AG08396 (cell line): ENCODE results near the gene ACVR1B.

Source experiments
- DNase-seq: peaks from one replicate; pipeline ENCODE4 v3.0.0; 2012; ENCODE audit warnings: low spot score, mixed read lengths

The ACVR1B gene

GRCh38 chr12:52005218-52005902, 53.9 kb downstream of the ACVR1B start:
- no peak for DNase-seq

GRCh38 chr12:52005903-52006703, 54.6 kb downstream of the ACVR1B start:
- no peak for DNase-seq

- DNase-seq: peak; percentile 96
Measured at GRCh38 chr12:52006726-52007157, 55.2 kb downstream of the ACVR1B start, which contains the start of gene TAMALIN. Gene TAMALIN, plus strand, starts transcription at chr12:52006946. Its CDS starts 74 bp downstream, at chr12:52007020.

DNA sequence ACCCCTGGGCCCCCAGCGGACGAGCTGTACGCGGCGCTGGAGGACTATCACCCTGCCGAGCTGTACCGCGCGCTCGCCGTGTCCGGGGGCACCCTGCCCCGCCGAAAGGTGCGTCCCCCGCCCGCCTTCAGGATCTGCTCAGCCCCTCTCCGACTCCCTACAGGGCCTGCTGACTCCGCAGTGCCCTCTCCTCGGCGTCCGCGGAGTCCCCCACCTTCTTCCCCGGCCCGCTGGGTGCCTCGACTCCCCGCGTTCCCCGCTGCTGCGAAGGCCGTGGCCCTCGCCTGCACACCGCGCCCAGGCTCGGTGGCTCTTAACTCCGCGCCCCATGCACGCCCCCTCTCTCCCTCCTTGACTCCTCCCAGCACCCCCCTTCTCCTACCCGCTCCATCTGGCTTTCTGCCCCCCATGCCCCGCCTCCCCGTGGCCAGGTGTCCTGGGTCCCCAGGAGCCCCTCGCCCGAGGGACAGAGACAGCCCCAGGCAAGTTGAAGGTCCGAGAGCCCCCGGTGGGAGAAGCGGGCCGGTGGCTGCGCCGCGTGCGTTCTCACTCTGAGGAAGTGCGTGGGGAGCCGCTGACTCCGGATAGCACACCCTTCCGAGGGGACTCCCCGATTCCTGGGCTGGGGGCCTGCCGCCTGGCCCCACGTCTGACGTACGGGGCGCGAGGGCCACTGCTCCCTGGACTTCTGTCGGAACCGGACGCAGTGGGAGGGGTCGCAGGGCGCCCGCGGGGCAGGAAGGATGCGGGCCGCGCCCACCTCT, 55.8 kb downstream of the ACVR1B start:
- no peak for DNase-seq

- no peak for DNase-seq
Measured at GRCh38 chr12:52007982-52008510, 56.5 kb downstream of the ACVR1B start.

GRCh38 chr12:52009081-52009751, 57.7 kb downstream of the ACVR1B start:
- DNase-seq: no peak

DNA sequence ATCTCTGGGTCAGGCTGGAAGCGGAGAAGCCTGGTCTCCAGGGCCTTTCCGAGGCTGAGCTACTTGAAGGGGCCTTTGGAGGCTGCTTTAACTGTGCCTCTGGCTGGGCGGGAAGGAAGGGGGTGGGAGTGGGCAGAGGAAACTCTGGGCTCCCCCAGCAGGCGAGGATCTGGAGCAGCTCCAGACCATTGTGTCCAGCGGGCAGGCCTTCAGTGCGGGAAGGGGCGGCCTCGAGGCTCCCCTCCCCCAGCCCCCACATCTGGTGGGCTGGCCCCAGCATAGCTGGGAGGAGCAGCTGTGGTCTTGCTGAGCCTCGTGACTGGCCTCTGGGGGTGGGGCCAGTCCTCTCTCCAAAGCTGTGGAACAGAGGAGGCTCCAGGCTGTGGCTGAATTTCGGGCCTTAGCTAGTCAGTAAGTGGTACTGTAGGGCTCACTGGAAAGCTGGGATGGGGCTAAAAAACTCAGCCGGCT, 58.7 kb downstream of the ACVR1B start:
- peak; percentile 89 for DNase-seq

- DNase-seq: no peak
Measured at GRCh38 chr12:52010692-52011601, 59.4 kb downstream of the ACVR1B start.

DNA sequence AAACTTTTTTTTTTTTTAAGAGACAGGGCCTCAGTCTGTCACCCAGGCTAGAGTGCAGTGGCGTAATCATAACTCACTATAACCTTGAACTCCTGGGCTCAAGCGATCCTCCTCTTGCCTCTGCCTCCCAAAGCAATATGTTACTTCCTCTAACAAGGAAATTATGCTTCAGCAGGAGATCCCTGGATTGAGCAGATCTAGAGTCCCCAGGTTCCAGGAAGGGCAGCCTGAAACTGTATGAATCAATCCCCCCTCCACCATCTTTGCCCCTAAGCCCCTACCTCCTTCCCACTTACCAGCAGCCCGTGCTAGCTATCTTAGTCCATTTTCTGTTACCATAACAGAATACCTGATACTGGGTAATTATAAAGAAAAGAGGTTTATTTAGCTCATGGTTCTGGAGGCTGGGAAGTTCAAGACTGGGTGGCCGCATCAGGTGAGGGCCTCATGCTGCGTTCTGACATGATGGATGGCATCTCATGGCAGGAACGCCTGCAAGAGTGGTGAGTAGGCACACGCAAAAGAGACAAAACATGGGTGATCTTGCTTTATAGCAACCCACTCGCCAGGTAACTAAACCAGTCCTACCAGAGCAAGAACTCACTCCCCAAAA, 60.2 kb downstream of the ACVR1B start:
- no peak for DNase-seq

- DNase-seq: no peak
Measured at GRCh38 chr12:52013626-52014310, 62.3 kb downstream of the ACVR1B start.

DNA sequence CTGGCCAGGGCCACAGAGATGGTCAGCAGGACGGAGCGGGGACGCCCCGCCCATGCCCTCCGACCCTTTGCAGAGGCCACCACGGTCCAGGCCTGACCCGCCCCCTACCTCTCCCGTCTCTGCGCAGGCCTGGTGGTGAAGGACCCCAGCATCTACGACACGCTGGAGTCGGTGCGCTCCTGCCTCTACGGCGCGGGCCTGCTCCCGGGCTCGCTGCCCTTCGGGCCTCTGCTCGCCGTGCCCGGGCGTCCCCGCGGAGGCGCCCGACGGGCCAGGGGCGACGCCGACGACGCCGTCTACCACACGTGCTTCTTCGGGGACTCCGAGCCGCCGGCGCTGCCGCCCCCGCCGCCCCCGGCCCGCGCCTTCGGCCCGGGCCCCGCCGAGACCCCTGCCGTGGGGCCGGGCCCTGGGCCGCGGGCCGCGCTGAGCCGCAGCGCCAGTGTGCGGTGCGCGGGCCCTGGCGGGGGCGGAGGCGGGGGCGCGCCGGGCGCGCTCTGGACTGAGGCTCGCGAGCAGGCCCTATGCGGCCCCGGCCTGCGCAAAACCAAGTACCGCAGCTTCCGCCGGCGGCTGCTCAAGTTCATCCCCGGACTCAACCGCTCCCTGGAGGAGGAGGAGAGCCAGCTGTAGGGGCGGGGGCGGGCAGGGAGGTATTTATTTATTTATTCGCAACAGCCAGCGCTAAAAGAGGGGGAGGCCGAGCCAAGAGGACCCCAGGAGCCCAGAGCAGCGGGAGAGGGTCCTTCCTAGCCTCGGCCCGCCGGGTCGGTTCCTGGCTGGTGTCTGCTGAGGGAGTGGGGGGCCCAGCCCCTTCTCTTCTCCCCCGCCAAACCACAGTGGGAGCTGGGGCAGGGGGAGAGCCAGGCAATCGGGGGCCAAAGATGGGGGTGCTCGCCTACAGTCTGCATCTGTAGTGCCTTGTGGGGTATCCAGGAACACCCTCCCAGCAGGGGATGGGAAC, 63.4 kb downstream of the ACVR1B start:
- DNase-seq: no peak

GRCh38 chr12:52015532-52016041, 64.1 kb downstream of the ACVR1B start:
- DNase-seq: no peak

DNA sequence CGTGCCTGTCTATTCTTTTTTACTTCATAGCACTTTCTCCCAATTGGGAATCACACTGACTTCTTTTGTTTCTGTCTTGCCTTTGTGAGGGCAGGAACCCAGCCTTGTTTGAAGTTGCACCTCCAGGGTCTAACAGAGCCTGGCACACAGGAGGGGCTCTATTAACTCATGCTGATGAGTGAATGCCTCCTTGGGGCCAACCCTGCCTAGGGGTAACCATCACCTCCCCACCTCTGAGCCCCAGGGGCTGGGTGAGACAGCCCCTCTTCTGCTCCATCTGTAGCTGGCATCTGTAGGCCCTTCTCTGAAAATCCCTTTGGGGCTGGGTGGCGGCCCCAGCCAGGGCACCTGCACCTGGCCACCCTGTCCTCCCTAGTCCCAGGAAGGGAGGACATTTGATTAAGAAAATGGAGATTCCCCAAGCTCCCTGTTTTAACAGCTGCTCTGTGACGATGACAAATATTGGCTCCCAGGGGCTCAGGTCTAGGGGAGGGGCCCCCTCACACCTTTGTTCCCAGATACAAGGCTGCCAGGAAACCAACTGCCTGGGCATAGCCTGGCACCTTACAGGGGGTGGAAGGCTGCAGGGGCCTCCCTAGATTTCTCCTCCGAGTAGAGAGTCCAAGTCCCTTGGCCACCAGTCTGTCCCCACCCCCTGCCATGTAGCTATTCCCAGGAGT, 67.1 kb downstream of the ACVR1B start:
- no peak for DNase-seq

- DNase-seq: no peak
Measured at GRCh38 chr12:52019113-52019770, 67.7 kb downstream of the ACVR1B start.

- peak; percentile 79 for DNase-seq
Measured at GRCh38 chr12:52020539-52021336, 69.2 kb downstream of the ACVR1B start.

DNA sequence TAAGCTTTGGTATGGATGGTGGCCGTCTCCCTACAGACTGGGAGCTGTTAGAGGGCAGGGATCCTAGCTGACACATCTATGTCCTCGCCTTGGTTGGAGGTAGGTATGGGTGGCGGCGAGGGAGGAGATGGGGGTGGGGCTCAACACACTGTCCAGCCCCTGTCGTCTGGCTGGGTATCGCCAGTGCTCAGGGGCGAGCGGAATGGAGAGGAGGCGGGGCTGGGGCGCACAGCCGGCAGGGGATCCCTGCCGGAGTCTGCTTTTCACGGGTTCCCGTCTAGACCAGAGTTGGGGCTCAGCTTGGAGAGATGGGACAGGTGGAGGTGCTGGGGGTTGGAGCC, 71.3 kb downstream of the ACVR1B start:
- DNase-seq: no peak
